ENCODE measurements around the gene MTMR11.
"Not testable (repeated sequence)": the region's sequence is repeated elsewhere in the genome, so short reads cannot be mapped to it uniquely, and the experiment has no call there.

The MTMR11 gene

GRCh38 chr1:149936170-149936991, at the start of gene MTMR11:
Gene MTMR11, minus strand, starts transcription at chr1:149936879. Its CDS starts 232 bp downstream, at chr1:149936647.
- no peak for DNase-seq

GRCh38 chr1:149979972-149980540, 43.4 kb upstream of the MTMR11 start:
- DNase-seq, result no peak

GRCh38 chr1:149979245-149979971, 42.7 kb upstream of the MTMR11 start:
- no peak for DNase-seq

GRCh38 chr1:149978547-149979023, 41.9 kb upstream of the MTMR11 start:
- DNase-seq, result no peak

GRCh38 chr1:149977345-149977744, 40.7 kb upstream of the MTMR11 start:
- DNase-seq, result no peak

GRCh38 chr1:149972547-149972946, 35.9 kb upstream of the MTMR11 start:
- DNase-seq, result no peak

GRCh38 chr1:149967646-149968045, 31.0 kb upstream of the MTMR11 start:
- no peak for DNase-seq

GRCh38 chr1:149967041-149967440, 30.4 kb upstream of the MTMR11 start:
- DNase-seq, result no peak

- no peak for DNase-seq
These were observed 29.7 kb upstream of the MTMR11 start for GRCh38 chr1:149966405-149966804.

GRCh38 chr1:149965440-149965839, 28.8 kb upstream of the MTMR11 start:
- DNase-seq, result no peak

- no peak for DNase-seq
These were observed 26.7 kb upstream of the MTMR11 start for GRCh38 chr1:149963358-149963757.

- DNase-seq, result no peak
These were observed 26.1 kb upstream of the MTMR11 start for GRCh38 chr1:149962736-149963135.

- peak; percentile 87 for DNase-seq
These were observed 25.5 kb upstream of the MTMR11 start for GRCh38 chr1:149962039-149962647.

GRCh38 chr1:149957548-149957947, 20.9 kb upstream of the MTMR11 start:
- not testable (repeated sequence) for DNase-seq

- DNase-seq, result no peak
These were observed 13.2 kb upstream of the MTMR11 start for GRCh38 chr1:149949911-149950310.

GRCh38 chr1:149945206-149945605, 8.5 kb upstream of the MTMR11 start:
- no peak for DNase-seq

- no peak for DNase-seq
These were observed 6.2 kb upstream of the MTMR11 start for GRCh38 chr1:149942885-149943284.

- peak; percentile 72 for DNase-seq
These were observed 5.5 kb upstream of the MTMR11 start for GRCh38 chr1:149942207-149942606.

- no peak for DNase-seq
These were observed 3.7 kb upstream of the MTMR11 start for GRCh38 chr1:149940427-149940826.

- not testable (repeated sequence) for DNase-seq
These were observed 2.0 kb upstream of the MTMR11 start for GRCh38 chr1:149938668-149939003.

GRCh38 chr1:149937759-149938158, 1.1 kb upstream of the MTMR11 start:
- peak; percentile 12 for DNase-seq

GRCh38 chr1:149936992-149937705, 470 bp upstream of the MTMR11 start:
- peak; percentile 71 for DNase-seq

GRCh38 chr1:149934356-149934755, 2.3 kb downstream of the MTMR11 start:
- no peak for DNase-seq

Measured in eye (tissue), 1 donor.